HCT116 (cell line): ENCODE data around the gene BTBD3. TPM values are rescaled to one million over a fixed set of nuclear protein-coding genes. Genes with fewer than 3 reads are reported as not detected.

ENCODE experiments used
- ATAC-seq: fragments of 200-7000 bp; cut with Tn5 transposase; 2 replicates; pipeline ENCODE4 v1.9.1; 2020; ENCODE audit warnings: mild to moderate bottlenecking, moderate library complexity
- BruUV-seq: library from RNA; stranded (reverse); fragments of 400-500 nt; replicated peaks from 2 replicates; lab custom pipeline; 2021; lab: Mats Ljungman, UMichigan
- CTCF ChIA-PET: fragments of 300-600 bp; sonication (Branson Sonifier 250); formaldehyde crosslinking; loops from one replicate; lab custom pipeline; 2021; ENCODE audit warnings: antibody characterized with exemption; lab: Charles Lee
- POLR2A ChIA-PET: fragments of 300-600, 350-600 bp; sonication (Branson Sonifier 250); formaldehyde crosslinking; loops from one replicate; lab custom pipeline; 2021; ENCODE audit warnings: antibody characterized with exemption; lab: Charles Lee
- RAD21 ChIA-PET, 2 experiments: fragments of 300-600 bp; sonication (Branson Sonifier 250); formaldehyde crosslinking; loops; one replicate each; lab custom pipeline; 2023; ENCODE audit warnings: low total read pairs in 2 of 2; ENCODE audit not compliant: uncharacterized antibody in 2 of 2, unreplicated experiment in 2 of 2, low non-redundant PET in 1 of 2; lab: Charles Lee
- DNase-seq: peaks from one replicate; pipeline ENCODE4 v3.0.0-alpha.2; 2010; ENCODE audit warnings: low read depth, low spot score
- H2AFZ ChIP-seq: fragments of 200-600 bp; shearing (Covaris generic), sonication (generic); 2 replicates; pipeline ENCODE4 v1.6.1; 2017; ENCODE audit warnings: low read depth, mixed run types, mixed read lengths, antibody characterized with exemption, low read length; ENCODE audit not compliant: poor library complexity, severe bottlenecking
- H3K27ac ChIP-seq: 2 replicates; pipeline ENCODE4 v1.5.1; 2012; ENCODE audit warnings: low read depth, low read length
- H3K27me3 ChIP-seq: fragments of 200-600 bp; sonication (generic); 2 replicates; pipeline ENCODE4 v1.6.1; 2016; ENCODE audit warnings: mixed run types, low read length, mixed read lengths; ENCODE audit not compliant: insufficient read depth
- H3K36me3 ChIP-seq, 2 experiments: fragments of 200-500 bp in 1 of 2; fragments of 200-600 bp in 1 of 2; sonication (Bioruptor generic) in 1 of 2; sonication (generic) in 1 of 2; 2 replicates each; pipeline versions ENCODE4 v1.5.1 to v1.6.1; 2014 to 2016; ENCODE audit warnings: low read length in 2 of 2, inconsistent platforms in 1 of 2, mixed read lengths in 1 of 2, mixed run types in 1 of 2; ENCODE audit not compliant: insufficient read depth in 2 of 2, control insufficient read depth in 1 of 2
- H3K4me1 ChIP-seq, 2 experiments: fragments of 200-600 bp in 1 of 2; sonication (generic) in 1 of 2; 2 replicates each; pipeline versions ENCODE4 v1.5.1 to v1.6.1; 2012 to 2017; ENCODE audit warnings: low read length in 2 of 2, inconsistent platforms in 1 of 2, mild to moderate bottlenecking in 1 of 2, mixed read lengths in 1 of 2, mixed run types in 1 of 2, moderate library complexity in 1 of 2; ENCODE audit not compliant: insufficient read depth in 2 of 2, control insufficient read depth in 1 of 2
- H3K4me2 ChIP-seq: fragments of 200-600 bp; sonication (generic); 2 replicates; pipeline ENCODE4 v1.6.1; 2017; ENCODE audit warnings: mixed run types, low read length, mixed read lengths
- H3K4me3 ChIP-seq, 2 experiments: fragments of 200-600 bp in 1 of 2; sonication (generic) in 1 of 2; replicated peaks in 1 of 2; 2 replicates each; pipeline ENCODE4 v1.5.1; 2011 to 2016; ENCODE audit warnings: low read length in 2 of 2, control low read depth in 1 of 2, low read depth in 1 of 2, mild to moderate bottlenecking in 1 of 2, mixed read lengths in 1 of 2, mixed run types in 1 of 2
- H3K79me2 ChIP-seq: fragments of 200-600 bp; sonication (generic); 2 replicates; pipeline ENCODE4 v1.6.1; 2017; ENCODE audit warnings: mild to moderate bottlenecking, mixed run types, low read length, moderate library complexity, mixed read lengths; ENCODE audit not compliant: insufficient read depth
- H3K9ac ChIP-seq: fragments of 200-600 bp; sonication (generic); 2 replicates; pipeline ENCODE4 v1.6.1; 2016; ENCODE audit warnings: low read length, mixed read lengths
- H3K9me2 ChIP-seq: fragments of 200-600 bp; sonication (generic), shearing (Covaris generic); 2 replicates; pipeline ENCODE4 v1.6.1; 2017; ENCODE audit warnings: mixed run types, mild to moderate bottlenecking, moderate library complexity; ENCODE audit not compliant: insufficient read depth
- H3K9me3 ChIP-seq, 2 experiments: fragments of 200-500 bp in 1 of 2; fragments of 200-600 bp in 1 of 2; sonication (Bioruptor generic) in 1 of 2; sonication (generic) in 1 of 2; 2 replicates each; pipeline ENCODE4 v1.6.1; 2014 to 2017; ENCODE audit warnings: low read length in 2 of 2, mixed read lengths in 2 of 2, inconsistent platforms in 1 of 2, low read depth in 1 of 2, mild to moderate bottlenecking in 1 of 2, mixed run types in 1 of 2, moderate library complexity in 1 of 2; ENCODE audit not compliant: control insufficient read depth in 1 of 2, insufficient read depth in 1 of 2
- H4K20me1 ChIP-seq: fragments of 200-600 bp; sonication (generic), shearing (Covaris generic); 2 replicates; pipeline ENCODE4 v1.6.1; 2017; ENCODE audit warnings: mixed run types, mild to moderate bottlenecking, moderate library complexity; ENCODE audit not compliant: insufficient read depth
- ATF3 ChIP-seq: IDR thresholded peaks from 2 replicates; pipeline ENCODE4 v1.6.1; 2012
- CBX3 ChIP-seq: IDR thresholded peaks from 2 replicates; pipeline ENCODE4 v1.6.1; 2012; ENCODE audit warnings: low read depth
- EGR1 ChIP-seq: IDR thresholded peaks from 2 replicates; pipeline ENCODE4 v1.6.1; 2012; ENCODE audit warnings: low read depth
- JUND ChIP-seq: IDR thresholded peaks from 2 replicates; pipeline ENCODE4 v1.6.1; 2012
- MAX ChIP-seq: IDR thresholded peaks from 2 replicates; pipeline ENCODE4 v1.6.1; 2012
- POLR2A ChIP-seq: IDR thresholded peaks from 2 replicates; pipeline ENCODE4 v1.7.0; 2011; ENCODE audit warnings: borderline replicate concordance; ENCODE audit not compliant: insufficient read depth, insufficient read length; ENCODE audit errors: extremely low read depth
- POLR2AphosphoS5 ChIP-seq: IDR thresholded peaks from 2 replicates; pipeline ENCODE4 v1.6.1; 2011; ENCODE audit warnings: mild to moderate bottlenecking, low read depth, low read length, moderate library complexity
- RAD21 ChIP-seq: IDR thresholded peaks from 2 replicates; pipeline ENCODE4 v1.6.1; 2012; ENCODE audit warnings: low read depth, mild to moderate bottlenecking
- SIN3A ChIP-seq: IDR thresholded peaks from 2 replicates; pipeline ENCODE4 v1.6.1; 2012; ENCODE audit warnings: low read depth
- SP1 ChIP-seq: IDR thresholded peaks from 2 replicates; pipeline ENCODE4 v1.6.1; 2012; ENCODE audit warnings: low read depth
- TCF7L2 ChIP-seq: IDR thresholded peaks from 2 replicates; pipeline ENCODE4 v1.7.0; 2011; ENCODE audit warnings: borderline replicate concordance, inconsistent platforms; ENCODE audit not compliant: insufficient read depth, insufficient read length; ENCODE audit errors: extremely low read depth
- ZNF274 ChIP-seq: fragments of 200-500 bp; sonication (Bioruptor generic); IDR thresholded peaks from 2 replicates; pipeline ENCODE4 v1.6.1; 2014; ENCODE audit warnings: mild to moderate bottlenecking, low read depth, low read length, inconsistent platforms
- intact Hi-C: fragments of 100-400 bp; cut with micrococcal nuclease; formaldehyde crosslinking; loops from 2 replicates; pipeline ENCODE4 v1.10.0; 2022
- total RNA-seq: library from RNA; stranded (reverse); gene quantifications from one replicate; pipeline ENCODE4 v1.2.1, GENCODE V29; 2021; ENCODE audit not compliant: unreplicated experiment

Gene BTBD3
- total RNA-seq, 1 experiment from 2014 or later, result 20.2 TPM

GRCh38 chr20:11922561-11922960, 4.9 kb downstream of the BTBD3 start:
- no peak overlapping the region for H3K4me2 ChIP-seq
- intact Hi-C loops, result no loop called here
- POLR2A ChIA-PET, result no interaction called here
- no peaks in the 10 kb centered on the region for H3K9me3 ChIP-seq
- H3K27ac ChIP-seq, result no peak overlapping the region
- H4K20me1 ChIP-seq, result no peaks in the 10 kb centered on the region
- TF ChIP-seq ATF3 (no peak), ZNF274 (no peak), TCF7L2 (no peak), SIN3A (no peak), CBX3 (no peak), JUND (no peak), RAD21 (no peak)
- TF ChIP-seq, all 23 proteins: peak for 0
- H3K36me3 ChIP-seq, result no peaks in the 10 kb centered on the region; a peak in 1 of 4 replicates
- H3K4me1 ChIP-seq, result no peaks in the 10 kb centered on the region
- ChIA-PET RAD21 (no interaction called here), CTCF (no interaction called here)
- BruUV-seq, result no TSS peak
- no peak for DNase-seq
- H3K79me2 ChIP-seq, result no peaks in the 10 kb centered on the region
- H3K4me3 ChIP-seq, result no peak overlapping the region
- no peaks in the 10 kb centered on the region for H3K9me2 ChIP-seq
- H3K27me3 ChIP-seq, result no peaks in the 10 kb centered on the region
- ATAC-seq, result no peak
- no peak overlapping the region for H2AFZ ChIP-seq
- H3K9ac ChIP-seq, result no peak overlapping the region

- CTCF ChIA-PET, result no interaction called here
- H3K36me3 ChIP-seq, result no peaks in the 10 kb centered on the region; a peak in 1 of 4 replicates
- RAD21 ChIA-PET, result no interaction called here
- no peaks in the 10 kb centered on the region for H3K9me2 ChIP-seq
- H3K79me2 ChIP-seq, result no peaks in the 10 kb centered on the region
- no TSS peak for BruUV-seq
- POLR2A ChIA-PET, result no interaction called here
- no peak overlapping the region for H3K9ac ChIP-seq
- DNase-seq, result no peak
- no peak overlapping the region for H2AFZ ChIP-seq
- H4K20me1 ChIP-seq, result no peaks in the 10 kb centered on the region
- H3K4me2 ChIP-seq, result no peak overlapping the region
- no peak overlapping the region for H3K4me3 ChIP-seq
- TF ChIP-seq EGR1 (no peak), POLR2AphosphoS5 (no peak), SP1 (no peak), SIN3A (no peak), RAD21 (no peak), POLR2A (no peak), MAX (no peak)
- intact Hi-C loops, result no loop called here
- H3K27ac ChIP-seq, result no peak overlapping the region
- ATAC-seq, result no peak
- no peaks in the 10 kb centered on the region for H3K9me3 ChIP-seq
- H3K4me1 ChIP-seq, result no peaks in the 10 kb centered on the region
- H3K27me3 ChIP-seq, result no peaks in the 10 kb centered on the region
These were observed 7.2 kb downstream of the BTBD3 start for GRCh38 chr20:11924923-11925322.
